WI38 (cell line): ENCODE results near the gene OMA1.
"Not testable (repeated sequence)": the region's sequence is repeated elsewhere in the genome, so short reads cannot be mapped to it uniquely, and the experiment has no call there.

Experiments
- H3K4me3 ChIP-seq: 2 replicates; pipeline ENCODE4 v1.5.1; 2011; ENCODE audit warnings: low read depth, mild to moderate bottlenecking, control low read depth, low read length
- CTCF ChIP-seq: IDR thresholded peaks from 2 replicates; pipeline ENCODE4 v1.5.1; 2012; ENCODE audit warnings: low read depth, mild to moderate bottlenecking, control low read depth, low read length

Gene OMA1

GRCh38 chr1:58586271-58586670, 39.7 kb upstream of the OMA1 start:
- no peak overlapping the region for H3K4me3 ChIP-seq
- no peak for TF ChIP-seq CTCF

DNA sequence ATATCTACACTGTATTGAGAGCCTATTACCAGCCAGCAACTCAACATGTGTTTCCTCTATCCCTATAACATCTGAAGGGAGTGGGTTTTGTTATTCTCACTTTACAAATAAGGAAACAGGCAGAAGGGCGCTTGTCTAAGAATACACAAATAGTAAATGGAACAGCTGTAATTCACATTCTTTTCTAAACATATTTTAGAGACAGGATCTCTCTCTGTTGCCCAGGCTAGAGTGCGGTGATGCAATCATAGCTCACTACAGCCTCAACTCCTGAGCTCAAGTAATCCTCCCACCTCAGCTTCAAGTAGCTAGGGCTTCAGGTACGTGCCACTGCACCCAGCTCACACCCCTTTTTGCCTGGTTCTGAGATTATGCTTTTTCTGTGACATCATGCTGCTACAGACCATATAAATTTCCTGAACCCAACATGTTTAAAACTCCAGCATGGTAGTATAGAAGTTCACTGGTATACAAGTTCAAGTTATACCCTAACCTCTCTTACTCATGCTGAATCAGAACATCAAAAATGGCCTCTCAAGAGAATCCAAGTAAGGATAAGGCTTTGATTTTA, 39.1 kb upstream of the OMA1 start:
- no peak overlapping the region for H3K4me3 ChIP-seq
- no peak for TF ChIP-seq CTCF

GRCh38 chr1:58585166-58585565, 38.6 kb upstream of the OMA1 start:
- H3K4me3 ChIP-seq: no peak overlapping the region
- TF ChIP-seq CTCF: no peak

DNA sequence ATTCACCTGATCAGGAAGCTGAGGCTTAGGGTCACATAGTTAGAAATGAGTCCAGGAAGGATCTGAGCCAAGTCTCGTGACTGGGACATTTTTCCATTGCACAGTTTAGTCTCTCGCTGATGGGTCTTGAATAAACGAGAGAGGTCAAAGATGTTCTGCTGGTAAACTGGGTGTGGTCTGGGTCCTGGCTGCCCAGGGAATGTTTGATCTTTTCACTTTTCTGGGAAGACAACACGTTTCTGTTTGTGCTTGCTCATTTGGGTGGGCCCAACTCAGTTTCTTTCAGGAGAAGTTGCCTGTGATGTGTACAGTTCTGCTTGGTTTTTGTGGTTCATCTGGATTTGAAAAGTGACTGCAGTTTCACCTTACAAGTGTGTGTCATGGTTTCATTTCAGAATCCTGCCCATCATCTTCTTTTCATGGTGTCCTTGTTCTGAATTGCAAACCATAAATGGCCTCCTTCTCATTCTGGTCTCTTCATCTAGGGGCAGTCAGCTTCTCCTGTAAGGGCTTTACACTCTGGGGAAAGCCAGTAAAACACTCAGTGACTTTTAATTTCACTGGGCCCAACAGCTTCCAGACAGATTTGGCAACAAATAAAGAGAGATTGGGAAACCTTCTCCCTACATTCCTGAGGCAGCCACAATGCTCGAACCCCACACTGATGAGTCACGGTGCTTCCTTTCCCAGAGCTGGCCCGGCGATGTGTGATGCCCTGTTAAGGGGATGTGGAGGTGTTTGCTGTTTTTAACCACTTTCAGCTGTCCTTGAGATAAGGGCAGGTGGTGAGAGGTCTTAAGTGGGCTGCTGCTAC, 37.8 kb upstream of the OMA1 start:
- peak overlapping the region; percentile 3; the same call in 1 of the 2 replicates for H3K4me3 ChIP-seq
- no peak for TF ChIP-seq CTCF

- no peak overlapping the region for H3K4me3 ChIP-seq
- TF ChIP-seq CTCF: no peak
Measured at GRCh38 chr1:58583496-58583895, 37.0 kb upstream of the OMA1 start.

GRCh38 chr1:58582143-58582542, 35.6 kb upstream of the OMA1 start:
- H3K4me3 ChIP-seq: not testable (repeated sequence)

DNA sequence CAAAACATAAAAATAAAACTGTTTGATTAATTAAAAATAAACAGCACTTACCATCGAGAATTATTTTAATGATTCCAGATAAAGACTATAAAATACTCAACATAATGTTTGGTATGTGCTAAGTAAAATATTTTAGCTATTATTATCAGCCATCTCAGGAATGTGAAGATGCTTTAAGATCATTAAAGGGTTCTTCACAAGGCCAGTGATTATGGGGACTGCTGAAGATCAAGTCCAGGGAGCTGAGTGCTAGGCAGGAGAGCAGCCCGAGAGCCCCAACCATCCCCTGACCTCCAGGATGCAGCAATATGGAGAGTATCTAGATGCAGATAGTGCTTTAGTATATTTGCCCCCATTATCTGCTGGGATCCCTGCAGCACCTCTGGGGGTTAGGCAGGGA, 35.1 kb upstream of the OMA1 start:
- H3K4me3 ChIP-seq: no peak overlapping the region
- TF ChIP-seq CTCF: no peak
